Bronchial epithelial cell (primary cell): Measurements from ENCODE around the gene AMPD1. TPM values are rescaled to one million over a fixed set of nuclear protein-coding genes. Genes with fewer than 3 reads are reported as not detected.

Experiments
- DNase-seq: peaks from one replicate; pipeline ENCODE4 v3.0.0-alpha.2; 2010; ENCODE audit warnings: low read depth
- FAIRE-seq: peaks from 2 replicates; lab custom pipeline; 2011; peaks lifted over from hg19 to GRCh38; lab: Jason Lieb, UNC
- H3K27me3 ChIP-seq: 2 replicates; pipeline ENCODE4 v1.5.1; 2011; ENCODE audit warnings: low read length; ENCODE audit not compliant: control insufficient read depth, insufficient read depth
- H3K36me3 ChIP-seq: 2 replicates; pipeline ENCODE4 v1.5.1; 2011; ENCODE audit warnings: low read length; ENCODE audit not compliant: control insufficient read depth, insufficient read depth
- H3K4me3 ChIP-seq: 2 replicates; pipeline ENCODE4 v1.5.1; 2011; ENCODE audit warnings: mild to moderate bottlenecking, low read depth, low read length, control low read depth
- CTCF ChIP-seq: IDR thresholded peaks from 2 replicates; pipeline ENCODE4 v1.5.1; 2011; ENCODE audit warnings: mild to moderate bottlenecking, moderate library complexity, low read length, control low read depth, inconsistent platforms; ENCODE audit not compliant: insufficient read depth, severe bottlenecking
- total RNA-seq: library from RNA; depleted of rRNA; stranded (reverse); fragments of >200 nt; gene quantifications from 2 replicates; pipeline ENCODE4 v1.2.1, GENCODE V29; 2014

Gene AMPD1
- total RNA-seq, 1 donor from 2014 or later = not detected

GRCh38 chr1:114666954-114667353, 28.4 kb downstream of the AMPD1 start:
- Histone ChIP-seq H3K27me3 (no peaks in the 10 kb centered on the region), H3K4me3 (no peak overlapping the region), H3K36me3 (no peaks in the 10 kb centered on the region)
- no peak for TF ChIP-seq CTCF
- FAIRE-seq (no peak), DNase-seq (no peak)

DNA sequence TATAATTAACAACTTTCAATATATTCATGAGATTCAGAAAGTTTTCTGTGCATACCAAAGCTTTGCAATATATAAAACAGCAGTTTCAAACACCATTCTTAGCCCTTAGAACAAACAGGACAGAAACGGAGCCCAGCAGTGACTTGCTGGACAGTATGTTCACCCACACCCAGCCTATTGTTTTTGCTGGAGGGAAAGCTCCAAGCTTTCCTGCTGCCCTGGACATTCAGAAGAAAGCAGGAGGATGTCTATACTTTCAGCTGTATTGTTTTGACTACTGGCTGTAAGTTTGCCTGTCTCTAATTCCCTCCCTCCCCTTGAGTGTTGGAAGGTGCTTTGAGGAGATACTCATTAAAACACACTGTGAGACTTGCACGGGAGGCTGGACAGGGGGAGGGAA, 35.1 kb downstream of the AMPD1 start:
- H3K27me3 ChIP-seq = no peaks in the 10 kb centered on the region
- no peak overlapping the region for H3K4me3 ChIP-seq
- H3K36me3 ChIP-seq = no peaks in the 10 kb centered on the region
- no peak for DNase-seq
- no peak for TF ChIP-seq CTCF
- no peak for FAIRE-seq

DNA sequence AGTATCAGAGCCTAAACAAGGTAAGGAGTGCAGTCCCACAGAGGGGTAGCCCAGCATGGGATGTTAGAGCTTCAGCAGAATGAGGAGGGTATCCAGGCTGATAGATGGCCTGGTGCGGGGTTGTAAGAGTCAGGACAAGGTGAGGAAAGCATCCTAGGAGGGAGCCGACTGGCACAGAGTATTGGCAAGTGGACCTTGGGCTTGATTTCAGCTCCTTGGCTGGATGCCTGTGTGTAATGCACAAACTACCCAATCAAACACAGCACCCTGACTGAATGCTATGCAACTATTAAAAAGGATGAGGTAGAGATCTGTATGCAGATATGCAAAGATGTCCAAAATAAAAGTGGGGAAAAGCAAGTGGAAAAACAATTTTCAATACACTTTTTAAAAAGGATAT, 43.5 kb downstream of the AMPD1 start:
- Histone ChIP-seq H3K27me3 (no peaks in the 10 kb centered on the region), H3K4me3 (no peak overlapping the region), H3K36me3 (peaks cover 2% of the 10 kb centered on the region)
- peak; percentile 7 for FAIRE-seq
- DNase-seq = no peak
- no peak for TF ChIP-seq CTCF

- no peak for FAIRE-seq
- no peak for TF ChIP-seq CTCF
- Histone ChIP-seq H3K27me3 (no peaks in the 10 kb centered on the region), H3K36me3 (peaks cover 2% of the 10 kb centered on the region), H3K4me3 (no peak overlapping the region)
- DNase-seq = no peak
Observed at GRCh38 chr1:114648503-114648902, 46.8 kb downstream of the AMPD1 start.

GRCh38 chr1:114641377-114641776, 54.0 kb downstream of the AMPD1 start:
- Histone ChIP-seq H3K27me3 (no peaks in the 10 kb centered on the region), H3K4me3 (no peak overlapping the region), H3K36me3 (no peaks in the 10 kb centered on the region)
- DNase-seq = no peak
- FAIRE-seq = no peak
- no peak for TF ChIP-seq CTCF

GRCh38 chr1:114638910-114639309, 56.4 kb downstream of the AMPD1 start:
- DNase-seq (no peak), FAIRE-seq (no peak)
- Histone ChIP-seq H3K4me3 (no peak overlapping the region), H3K27me3 (no peaks in the 10 kb centered on the region), H3K36me3 (no peaks in the 10 kb centered on the region)
- TF ChIP-seq CTCF = no peak
